ENCODE measurements around the gene IFT25. TPM values are rescaled to one million over a fixed set of nuclear protein-coding genes. Genes with fewer than 3 reads are reported as not detected.

The IFT25 gene
- total and polyA plus RNA-seq, 2 donors (not counting 1 experiment from before 2014, with no cell fraction given): 18.2 to 45.7 TPM

DNA sequence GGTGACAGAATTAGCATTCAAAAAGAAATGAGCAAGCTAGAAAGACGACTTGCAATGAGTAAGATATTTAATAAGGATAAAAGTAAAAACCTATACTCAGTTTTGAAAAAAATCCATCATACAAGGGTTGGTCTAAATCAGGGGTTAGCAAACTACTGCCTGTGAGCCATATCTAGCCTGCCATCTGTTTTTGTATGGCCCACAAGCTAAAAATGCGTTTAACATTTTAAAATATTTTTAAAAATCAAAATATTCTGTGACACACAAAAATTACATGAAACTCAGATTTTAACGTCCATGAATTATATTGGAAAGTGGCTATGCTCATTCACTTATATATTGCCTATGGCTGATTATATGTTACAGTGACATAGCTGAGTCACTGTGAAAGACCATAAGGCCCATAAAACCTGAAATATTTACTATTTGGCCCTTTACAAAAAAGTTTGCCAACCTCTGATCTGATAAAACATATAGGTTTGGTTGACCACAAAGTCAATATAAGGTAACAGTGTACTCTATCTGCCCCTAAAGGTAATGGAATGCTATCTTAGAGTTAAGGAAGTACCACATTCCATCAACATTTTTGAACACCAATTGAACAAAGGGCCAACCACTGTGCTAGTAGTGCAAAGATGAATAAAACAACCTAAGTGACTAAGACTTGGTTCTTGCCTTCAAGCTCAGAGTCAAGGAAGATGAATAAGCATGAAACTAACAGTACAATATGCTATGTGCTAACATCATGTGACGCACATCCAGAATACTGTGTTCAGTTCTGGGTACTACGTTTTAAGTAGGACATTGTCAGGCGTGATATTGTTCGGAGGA is 3.2 kb downstream of the IFT25 start:
- H3K9me3 Mint-ChIP-seq (ENCODE audit: insufficient read depth): no peaks in the 10 kb centered on the region
- ATAC-seq (ENCODE audit: low read depth) (no peak), DNase-seq (no peak)
- peaks cover 31% of the 10 kb centered on the region for H3K79me2 ChIP-seq (ENCODE audit: control insufficient read depth, insufficient read depth, low read length)
- CTCF ChIA-PET: interaction anchor here (0.8 to 2.2 kb wide), 4 partner anchors 17 to 81 kb away, joined by 3 to 9 read pairs (median 4); no protein-coding TSS in a partner anchor
- no peak overlapping the region for H3K4me3 Mint-ChIP-seq
- peaks cover 16 to 20% of the 10 kb centered on the region in 2 donors for H3K4me1 ChIP-seq (ENCODE audit: control insufficient read depth in 2 of 2, insufficient read depth in 2 of 2, low read length in 2 of 2)
- peaks cover 0 to 11% of the 10 kb centered on the region in 2 experiments for H3K36me3 ChIP-seq (replicated peaks in 1 of 2; ENCODE audit: control extremely low read depth in 1 of 2, control insufficient read depth in 1 of 2, extremely low read depth in 1 of 2, insufficient read depth in 2 of 2, low read length in 1 of 2)
- TF ChIP-seq, protein P1, sequence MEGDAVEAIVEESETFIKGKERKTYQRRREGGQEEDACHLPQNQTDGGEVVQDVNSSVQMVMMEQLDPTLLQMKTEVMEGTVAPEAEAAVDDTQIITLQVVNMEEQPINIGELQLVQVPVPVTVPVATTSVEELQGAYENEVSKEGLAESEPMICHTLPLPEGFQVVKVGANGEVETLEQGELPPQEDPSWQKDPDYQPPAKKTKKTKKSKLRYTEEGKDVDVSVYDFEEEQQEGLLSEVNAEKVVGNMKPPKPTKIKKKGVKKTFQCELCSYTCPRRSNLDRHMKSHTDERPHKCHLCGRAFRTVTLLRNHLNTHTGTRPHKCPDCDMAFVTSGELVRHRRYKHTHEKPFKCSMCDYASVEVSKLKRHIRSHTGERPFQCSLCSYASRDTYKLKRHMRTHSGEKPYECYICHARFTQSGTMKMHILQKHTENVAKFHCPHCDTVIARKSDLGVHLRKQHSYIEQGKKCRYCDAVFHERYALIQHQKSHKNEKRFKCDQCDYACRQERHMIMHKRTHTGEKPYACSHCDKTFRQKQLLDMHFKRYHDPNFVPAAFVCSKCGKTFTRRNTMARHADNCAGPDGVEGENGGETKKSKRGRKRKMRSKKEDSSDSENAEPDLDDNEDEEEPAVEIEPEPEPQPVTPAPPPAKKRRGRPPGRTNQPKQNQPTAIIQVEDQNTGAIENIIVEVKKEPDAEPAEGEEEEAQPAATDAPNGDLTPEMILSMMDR (IDR thresholded peaks at IDR 0.05): no peak
- no peak for TF ChIP-seq EZH2 (IDR thresholded peaks at IDR 0.05; ENCODE audit: borderline replicate concordance, insufficient read depth, low read depth, low read length, poor library complexity, severe bottlenecking)
- no peak overlapping the region for H3K9ac ChIP-seq (ENCODE audit: low read length)
- POLR2A ChIA-PET: no interaction called here
- no peak overlapping the region for H2AFZ ChIP-seq (ENCODE audit: insufficient read depth, low read depth, low read length, poor library complexity, severe bottlenecking)
- no peak overlapping the region for H3K4me3 ChIP-seq (ENCODE audit: control extremely low read depth in 1 of 5, extremely low read depth in 1 of 5, insufficient read depth in 1 of 5, low read depth in 2 of 5, low read length in 4 of 5)
- H3K4me2 ChIP-seq (replicated peaks; ENCODE audit: low read depth, low read length, poor library complexity, severe bottlenecking): no peak overlapping the region
- no peaks in the 10 kb centered on the region for H3K27me3 Mint-ChIP-seq
- intact Hi-C loops (cut with micrococcal nuclease): loop anchor here (10.0 kb wide), 1 partner anchor 1578 kb away; the partner anchor contains the start of gene CC2D1B
- H3K27ac Mint-ChIP-seq: no peak overlapping the region
- H3K9me3 ChIP-seq (ENCODE audit: control extremely low read depth in 1 of 3, control insufficient read depth in 2 of 3, insufficient read depth in 1 of 3, low read length in 2 of 3): no peaks in the 10 kb centered on the region
- no peaks in the 10 kb centered on the region for H3K27me3 ChIP-seq (replicated peaks in 1 of 4; ENCODE audit: control extremely low read depth in 1 of 4, control insufficient read depth in 3 of 4, insufficient read depth in 4 of 4, low read length in 3 of 4)
- H3K4me1 Mint-ChIP-seq: peaks cover 35% of the 10 kb centered on the region
- no peaks in the 10 kb centered on the region for H4K20me1 ChIP-seq (ENCODE audit: control insufficient read depth, insufficient read depth, low read length, poor library complexity, severe bottlenecking)
- WGBS (ENCODE audit: insufficient coverage): no CpG with 5 or more reads among the region's 7 CpGs
- no peak overlapping the region for H3K27ac ChIP-seq (ENCODE audit: low read length in 2 of 2)
